Measurements from ENCODE around the gene OPALIN. TPM values are rescaled to one million over a fixed set of nuclear protein-coding genes. Genes with fewer than 3 reads are reported as not detected.

Gene OPALIN
- total RNA-seq, 4 donors from 2014 or later = not detected

DNA sequence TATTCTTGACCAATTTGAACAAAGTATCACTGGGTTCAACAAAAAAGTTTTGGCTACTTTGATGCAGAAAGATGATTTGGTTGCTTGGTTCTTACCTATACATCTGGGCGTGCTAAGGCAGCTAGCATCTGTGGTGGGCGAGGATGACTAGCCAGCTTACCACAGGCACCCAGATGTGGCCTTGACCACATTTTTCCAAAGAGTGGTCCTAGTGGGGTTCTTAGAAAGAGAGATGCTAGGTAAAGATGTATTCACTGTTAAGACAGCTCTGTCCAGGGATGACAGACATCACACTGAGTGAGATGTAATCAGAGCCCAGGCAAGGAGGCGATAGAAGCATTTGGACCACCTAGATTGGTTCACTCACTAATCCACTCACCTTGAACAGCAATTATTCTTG is 53.8 kb downstream of the OPALIN start:
- ATAC-seq (ENCODE audit: low FRiP score) (no peak), DNase-seq (ENCODE audit: low spot score) (no peak)
- TF ChIP-seq, protein P1, sequence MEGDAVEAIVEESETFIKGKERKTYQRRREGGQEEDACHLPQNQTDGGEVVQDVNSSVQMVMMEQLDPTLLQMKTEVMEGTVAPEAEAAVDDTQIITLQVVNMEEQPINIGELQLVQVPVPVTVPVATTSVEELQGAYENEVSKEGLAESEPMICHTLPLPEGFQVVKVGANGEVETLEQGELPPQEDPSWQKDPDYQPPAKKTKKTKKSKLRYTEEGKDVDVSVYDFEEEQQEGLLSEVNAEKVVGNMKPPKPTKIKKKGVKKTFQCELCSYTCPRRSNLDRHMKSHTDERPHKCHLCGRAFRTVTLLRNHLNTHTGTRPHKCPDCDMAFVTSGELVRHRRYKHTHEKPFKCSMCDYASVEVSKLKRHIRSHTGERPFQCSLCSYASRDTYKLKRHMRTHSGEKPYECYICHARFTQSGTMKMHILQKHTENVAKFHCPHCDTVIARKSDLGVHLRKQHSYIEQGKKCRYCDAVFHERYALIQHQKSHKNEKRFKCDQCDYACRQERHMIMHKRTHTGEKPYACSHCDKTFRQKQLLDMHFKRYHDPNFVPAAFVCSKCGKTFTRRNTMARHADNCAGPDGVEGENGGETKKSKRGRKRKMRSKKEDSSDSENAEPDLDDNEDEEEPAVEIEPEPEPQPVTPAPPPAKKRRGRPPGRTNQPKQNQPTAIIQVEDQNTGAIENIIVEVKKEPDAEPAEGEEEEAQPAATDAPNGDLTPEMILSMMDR (IDR thresholded peaks at IDR 0.05) = no peak

DNA sequence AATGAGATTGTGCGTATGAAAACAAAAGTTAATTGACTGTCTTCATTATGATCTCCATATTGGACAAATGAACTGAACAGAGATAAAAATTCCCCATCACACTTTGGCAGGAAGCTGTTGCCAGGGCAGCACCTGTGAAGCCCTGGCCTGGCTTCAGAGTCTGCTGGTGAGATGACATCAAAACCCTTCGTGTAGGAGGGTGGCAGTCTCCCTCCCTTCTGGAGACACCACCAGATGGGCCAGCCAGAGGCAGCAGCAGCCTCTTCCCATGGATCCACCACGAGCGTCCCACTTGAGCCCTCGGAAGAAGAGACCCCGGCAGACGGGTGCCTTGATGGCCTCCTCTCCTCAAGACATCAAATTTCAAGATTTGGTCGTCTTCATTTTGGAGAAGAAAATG is 54.6 kb downstream of the OPALIN start, which contains the start of gene DNTT:
Gene DNTT, plus strand, starts transcription at position 205 of the 400 bp plus-strand sequence. Its CDS starts 64 bp downstream, at position 269.
- DNase-seq (ENCODE audit: low spot score) (no peak), ATAC-seq (ENCODE audit: low FRiP score) (no peak)
- TF ChIP-seq, protein P1 (IDR thresholded peaks at IDR 0.05) = no peak

DNA sequence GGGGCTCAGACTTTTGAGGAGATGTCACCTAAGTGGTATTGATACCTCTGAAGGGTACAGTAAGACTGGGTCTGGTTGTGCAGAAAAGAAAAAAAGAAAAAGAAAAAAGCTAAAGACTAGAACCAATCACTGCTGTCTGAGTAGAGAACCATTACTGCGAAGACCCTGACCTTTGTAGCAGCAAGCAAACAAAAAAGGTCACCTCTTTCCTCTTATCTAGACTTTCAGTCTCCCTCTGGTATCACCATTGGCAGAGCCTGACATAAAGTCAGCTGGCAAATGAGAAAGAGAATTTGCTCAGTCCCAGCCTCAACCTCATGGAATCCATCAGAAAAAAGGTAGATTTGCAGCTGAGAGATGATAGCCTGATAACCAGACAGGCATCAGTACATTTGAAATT is 57.2 kb downstream of the OPALIN start:
- ATAC-seq (ENCODE audit: low FRiP score) = no peak
- TF ChIP-seq, protein P1 (IDR thresholded peaks at IDR 0.05) = no peak
- no peak for DNase-seq (ENCODE audit: low spot score)

DNA sequence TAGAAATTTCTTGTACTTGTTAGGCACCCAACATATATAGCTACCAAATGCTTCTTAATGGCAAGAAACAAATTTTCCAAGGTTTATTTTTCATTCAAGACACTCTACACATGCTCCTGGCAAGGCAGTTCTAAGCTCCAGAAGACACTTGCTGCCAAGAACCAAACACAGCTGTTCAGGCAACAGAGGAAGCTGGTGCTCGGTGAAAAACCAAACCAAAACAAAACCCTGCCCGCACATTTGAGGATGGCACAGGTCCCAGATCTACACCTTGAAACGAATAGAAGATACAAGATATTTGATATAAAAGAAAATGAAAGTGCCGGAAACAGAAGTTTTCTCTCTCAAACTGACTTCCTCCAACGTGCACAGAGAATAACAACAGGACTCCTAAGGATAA is 59.4 kb downstream of the OPALIN start:
- ATAC-seq (ENCODE audit: low FRiP score) = no peak
- DNase-seq (ENCODE audit: low spot score) = no peak
- TF ChIP-seq, protein P1 (IDR thresholded peaks at IDR 0.05) = no peak

DNA sequence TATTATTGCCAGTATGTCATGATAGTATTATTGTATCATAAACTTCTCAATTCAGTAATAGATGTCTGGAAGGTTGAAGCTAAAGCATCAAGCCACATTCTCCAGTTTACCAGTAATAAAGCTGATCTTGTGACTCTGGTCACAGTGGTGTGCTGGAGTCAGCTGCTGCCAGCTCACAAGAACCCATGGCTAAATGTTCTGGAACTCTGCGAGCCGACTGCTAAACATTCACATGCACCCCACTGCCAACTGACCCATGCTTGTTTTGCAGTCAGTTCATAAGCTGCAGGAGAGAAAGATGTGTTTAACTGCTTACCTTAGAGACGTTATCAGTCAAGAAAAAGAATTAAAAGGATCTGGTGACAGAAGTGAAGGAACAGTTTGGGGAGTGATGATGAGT is 60.4 kb downstream of the OPALIN start:
- ATAC-seq (ENCODE audit: low FRiP score) (no peak), DNase-seq (ENCODE audit: low spot score) (no peak)
- TF ChIP-seq, protein P1 (IDR thresholded peaks at IDR 0.05) = no peak

DNA sequence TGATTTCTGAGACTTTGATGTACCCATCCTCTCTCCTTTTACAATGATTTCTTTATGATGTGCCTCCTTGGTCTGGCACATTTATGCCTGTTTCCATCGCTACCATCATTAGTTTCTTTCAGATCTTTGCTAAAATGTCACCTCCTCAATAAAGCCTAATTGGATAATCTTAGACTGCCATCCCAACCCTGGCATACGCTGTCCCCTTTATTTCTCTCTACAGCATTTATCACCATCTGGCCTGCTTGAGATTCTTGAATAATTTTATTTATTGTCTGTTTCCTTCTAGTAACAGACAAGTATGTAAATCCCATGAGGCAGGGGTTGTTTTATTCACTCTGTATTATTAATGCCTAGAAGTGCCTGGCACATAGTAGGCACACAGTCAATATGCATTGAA is 61.3 kb downstream of the OPALIN start:
- ATAC-seq (ENCODE audit: low FRiP score) (no peak), DNase-seq (ENCODE audit: low spot score) (no peak)
- TF ChIP-seq, protein P1 (IDR thresholded peaks at IDR 0.05) = no peak

DNA sequence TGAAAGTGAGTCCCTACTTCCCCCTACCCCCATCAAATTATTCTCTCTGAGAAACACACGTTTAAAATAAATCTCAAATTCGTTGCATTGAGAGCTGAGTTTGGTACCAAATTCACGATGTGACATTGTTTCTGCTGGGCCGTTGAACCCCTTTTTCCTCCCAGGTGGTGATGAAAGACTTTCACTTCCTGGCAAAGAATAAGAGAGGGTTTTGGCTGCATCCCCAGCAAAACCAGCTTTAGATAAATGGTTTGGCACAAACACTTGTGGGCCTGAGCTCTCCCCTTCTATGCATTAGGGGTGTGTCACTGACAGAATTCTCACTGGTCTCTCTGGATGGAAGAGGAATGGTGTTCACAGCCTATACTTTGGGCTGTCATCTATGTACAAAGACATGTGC is 63.3 kb downstream of the OPALIN start:
- ATAC-seq (ENCODE audit: low FRiP score) (no peak), DNase-seq (ENCODE audit: low spot score) (no peak)
- TF ChIP-seq, protein P1 (IDR thresholded peaks at IDR 0.05) = no peak

Other genes starting within 250 kb of the OPALIN start
- 10 to 100 TPM; 12.3 to 31.8 (median 16.4) TPM for gene ZNF518A, start 228.7 kb downstream of the OPALIN start, total RNA-seq
- 1 to 10 TPM in 3 of 4 donors, under 1 TPM in 1; 0.48 to 5.3 (median 3.2) TPM for gene BLNK, start 87.4 kb downstream of the OPALIN start, total RNA-seq
- gene DNTT, start 54.6 kb downstream of the OPALIN start, total RNA-seq = not detected
- under 1 TPM in 1 of 4 donors, not detected in 3; 0.16 TPM for gene TLL2, start 154.9 kb upstream of the OPALIN start, total RNA-seq
- 10 to 100 TPM; 75.5 to 99.9 (median 86.8) TPM for gene TM9SF3, start 228.0 kb upstream of the OPALIN start, total RNA-seq